Hepatocyte (in vitro differentiated cells): ENCODE measurements around the gene SLC25A45. TPM values are rescaled to one million over a fixed set of nuclear protein-coding genes. Genes with fewer than 3 reads are reported as not detected.
"Not testable (repeated sequence)": the region's sequence is repeated elsewhere in the genome, so short reads cannot be mapped to it uniquely, and the experiment has no call there.

Experiments
- DNase-seq: peaks from one replicate; pipeline ENCODE4 v3.0.0-alpha.2; 2016; ENCODE audit warnings: low spot score
- H2AFZ ChIP-seq: fragments of 200-600 bp; sonication (generic); 2 replicates; pipeline ENCODE4 v1.6.0; 2016; ENCODE audit warnings: antibody characterized with exemption, mild to moderate bottlenecking
- H3K27ac ChIP-seq: fragments of 200-600 bp; sonication (generic); 2 replicates; pipeline ENCODE4 v1.5.1; 2016; ENCODE audit warnings: mild to moderate bottlenecking
- H3K27me3 ChIP-seq: fragments of 200-600 bp; sonication (generic); 2 replicates; pipeline ENCODE4 v1.6.1; 2016
- H3K36me3 ChIP-seq: fragments of 200-600 bp; sonication (generic); replicated peaks from 2 replicates; pipeline ENCODE4 v1.5.1; 2016; ENCODE audit warnings: low read depth; ENCODE audit not compliant: insufficient read depth
- H3K4me1 ChIP-seq: fragments of 200-600 bp; sonication (generic); 2 replicates; pipeline ENCODE4 v1.5.1; 2016; ENCODE audit warnings: mild to moderate bottlenecking, moderate library complexity; ENCODE audit not compliant: insufficient read depth
- H3K4me2 ChIP-seq: fragments of 200-600 bp; sonication (generic); 2 replicates; pipeline ENCODE4 v1.6.0; 2016
- H3K4me3 ChIP-seq: fragments of 200-600 bp; sonication (generic); 2 replicates; pipeline ENCODE4 v1.5.1; 2016; ENCODE audit warnings: mild to moderate bottlenecking
- H3K79me2 ChIP-seq: fragments of 200-600 bp; sonication (generic); 2 replicates; pipeline ENCODE4 v1.6.0; 2017; ENCODE audit warnings: mild to moderate bottlenecking
- H3K9me2 ChIP-seq: fragments of 200-600 bp; sonication (generic); replicated peaks from 2 replicates; pipeline ENCODE4 v1.6.0; 2017; ENCODE audit warnings: mild to moderate bottlenecking; ENCODE audit not compliant: insufficient read depth
- H3K9me3 ChIP-seq: fragments of 200-600 bp; sonication (generic); 2 replicates; pipeline ENCODE4 v1.5.1; 2016; ENCODE audit warnings: low read depth, mild to moderate bottlenecking
- H4K20me1 ChIP-seq: fragments of 200-600 bp; sonication (generic); 2 replicates; pipeline ENCODE4 v1.6.0; 2016; ENCODE audit warnings: mild to moderate bottlenecking; ENCODE audit not compliant: insufficient read depth, poor library complexity, severe bottlenecking
- EZH2 ChIP-seq: fragments of 200-600 bp; sonication (generic); IDR thresholded peaks from 2 replicates; pipeline ENCODE4 v1.6.1; 2016; ENCODE audit warnings: antibody characterized with exemption, mild to moderate bottlenecking, borderline replicate concordance
- EZH2phosphoT487 ChIP-seq: fragments of 200-600 bp; sonication (generic); IDR thresholded peaks from one replicate; pipeline ENCODE4 v1.6.1; 2018; ENCODE audit warnings: antibody characterized with exemption, mild to moderate bottlenecking, low read depth, moderate library complexity; ENCODE audit not compliant: unreplicated experiment, severe bottlenecking
- WGBS: methylation state at CpG from one replicate; pipeline ENCODE4 v1.1.6; 2016; ENCODE audit warnings: low lambda C conversion rate; ENCODE audit errors: missing lambda C conversion rate; 5-methylcytosine and 5-hydroxymethylcytosine counted together
- polyA plus RNA-seq: library from polyadenylated mRNA; unstranded; fragments of >200 nt; fragmentation: Nextera tagmentation; extraction: Ambion mirVana; gene quantifications from 2 replicates; pipeline ENCODE4 v1.2.1, GENCODE V29; 2016
- total RNA-seq: library from RNA; depleted of rRNA; stranded (reverse); fragments of >200 nt; gene quantifications from 2 replicates; pipeline ENCODE4 v1.2.3, GENCODE V29; 2014
- TF ChIP-seq, protein P1 (sequence below): fragments of 200-600 bp; sonication (generic); IDR thresholded peaks from 2 replicates; pipeline ENCODE4 v1.5.1; 2016; ENCODE audit warnings: antibody characterized with exemption, mild to moderate bottlenecking; ENCODE audit not compliant: poor library complexity

The SLC25A45 gene
- total and polyA plus RNA-seq, 2 experiments from 2014 or later = 8.8 to 13.9 TPM

DNA sequence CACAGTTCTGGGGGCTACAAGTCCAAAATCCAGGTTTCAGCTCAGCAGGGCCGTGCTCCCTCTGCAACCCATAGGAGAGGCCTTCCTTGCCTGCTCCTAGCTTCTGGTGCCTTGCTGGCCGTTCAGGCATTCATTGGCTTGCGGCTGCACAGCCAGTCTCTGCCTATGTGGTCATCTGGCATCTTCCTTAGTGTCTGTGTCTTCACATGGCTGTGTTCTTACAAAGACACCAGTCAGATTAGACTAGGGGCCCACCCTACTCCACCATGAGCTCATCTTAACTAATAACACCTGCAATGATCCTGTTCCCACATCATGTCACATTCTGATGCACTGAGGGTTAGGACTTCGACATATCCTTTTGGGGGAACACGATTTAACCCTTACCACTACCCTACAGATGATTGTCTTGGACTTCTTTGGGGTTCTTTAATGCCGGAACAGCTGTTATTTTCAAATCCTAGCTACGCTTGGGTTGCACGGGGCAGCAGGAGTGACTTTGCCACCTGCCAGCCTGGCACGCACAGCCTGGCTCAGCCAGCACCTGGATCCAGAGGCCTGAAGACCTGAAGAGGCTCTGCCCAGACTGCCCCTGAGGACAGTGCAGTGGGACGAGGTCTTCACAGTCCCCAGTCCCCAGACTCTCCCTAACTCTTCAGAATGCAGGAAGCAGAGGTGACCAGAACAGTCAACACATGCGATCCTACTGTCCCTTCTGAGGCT lies 32.5 kb upstream of the SLC25A45 start:
- H3K4me3 ChIP-seq = no peak overlapping the region
- peak overlapping the region; percentile 100 for H3K27ac ChIP-seq
- peaks cover 36% of the 10 kb centered on the region for H3K79me2 ChIP-seq
- 83% methylated on average over 11 of the region's 11 CpGs for WGBS
- H3K9me3 ChIP-seq = no peaks in the 10 kb centered on the region
- H3K4me1 ChIP-seq = peaks cover 34% of the 10 kb centered on the region
- no peaks in the 10 kb centered on the region for H4K20me1 ChIP-seq
- H3K36me3 ChIP-seq = no peaks in the 10 kb centered on the region
- no peak overlapping the region for H3K4me2 ChIP-seq
- H2AFZ ChIP-seq = no peak overlapping the region
- no peak for DNase-seq
- no peaks in the 10 kb centered on the region for H3K9me2 ChIP-seq
- H3K27me3 ChIP-seq = no peaks in the 10 kb centered on the region
- TF ChIP-seq, protein P1, sequence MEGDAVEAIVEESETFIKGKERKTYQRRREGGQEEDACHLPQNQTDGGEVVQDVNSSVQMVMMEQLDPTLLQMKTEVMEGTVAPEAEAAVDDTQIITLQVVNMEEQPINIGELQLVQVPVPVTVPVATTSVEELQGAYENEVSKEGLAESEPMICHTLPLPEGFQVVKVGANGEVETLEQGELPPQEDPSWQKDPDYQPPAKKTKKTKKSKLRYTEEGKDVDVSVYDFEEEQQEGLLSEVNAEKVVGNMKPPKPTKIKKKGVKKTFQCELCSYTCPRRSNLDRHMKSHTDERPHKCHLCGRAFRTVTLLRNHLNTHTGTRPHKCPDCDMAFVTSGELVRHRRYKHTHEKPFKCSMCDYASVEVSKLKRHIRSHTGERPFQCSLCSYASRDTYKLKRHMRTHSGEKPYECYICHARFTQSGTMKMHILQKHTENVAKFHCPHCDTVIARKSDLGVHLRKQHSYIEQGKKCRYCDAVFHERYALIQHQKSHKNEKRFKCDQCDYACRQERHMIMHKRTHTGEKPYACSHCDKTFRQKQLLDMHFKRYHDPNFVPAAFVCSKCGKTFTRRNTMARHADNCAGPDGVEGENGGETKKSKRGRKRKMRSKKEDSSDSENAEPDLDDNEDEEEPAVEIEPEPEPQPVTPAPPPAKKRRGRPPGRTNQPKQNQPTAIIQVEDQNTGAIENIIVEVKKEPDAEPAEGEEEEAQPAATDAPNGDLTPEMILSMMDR = no peak
- TF ChIP-seq EZH2 (no peak), EZH2phosphoT487 (no peak)

DNA sequence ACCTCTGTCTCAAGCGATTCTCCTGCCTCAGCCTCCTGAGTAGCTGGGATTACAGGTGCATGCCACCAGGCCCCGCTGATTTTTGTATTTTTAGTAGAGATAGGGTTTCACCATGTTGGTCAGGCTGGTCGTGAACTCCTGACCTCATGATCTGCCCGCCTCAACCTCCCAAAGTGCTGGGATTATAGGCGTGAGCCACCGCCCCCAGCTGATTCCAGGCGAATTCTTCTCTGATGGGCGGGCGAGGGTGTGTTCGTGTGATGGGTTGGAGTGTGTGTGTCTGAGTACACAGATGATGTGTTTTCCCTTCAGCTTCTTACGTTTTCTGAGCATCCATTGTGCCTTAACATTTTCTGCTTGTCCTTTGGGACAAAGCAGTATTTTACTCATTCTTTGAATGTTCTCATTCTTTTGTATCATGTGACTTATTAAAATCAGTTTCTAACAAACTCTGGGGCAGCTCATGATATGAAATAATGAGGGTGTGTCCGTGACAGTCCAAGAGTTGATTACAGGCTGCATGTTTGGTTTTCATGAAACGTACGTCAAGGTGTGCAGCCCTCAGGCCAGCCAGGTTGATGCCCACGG lies 30.7 kb upstream of the SLC25A45 start:
- not testable (repeated sequence) for H4K20me1 ChIP-seq, DNase-seq, H3K9me3 ChIP-seq, H3K27me3 ChIP-seq, H2AFZ ChIP-seq, H3K4me3 ChIP-seq, H3K27ac ChIP-seq, H3K36me3 ChIP-seq, H3K4me2 ChIP-seq, H3K9me2 ChIP-seq
- Histone ChIP-seq H3K79me2 (peaks cover 29% of the 10 kb centered on the region), H3K4me1 (peaks cover 23% of the 10 kb centered on the region)
- 92% methylated on average over 15 of the region's 15 CpGs for WGBS

DNA sequence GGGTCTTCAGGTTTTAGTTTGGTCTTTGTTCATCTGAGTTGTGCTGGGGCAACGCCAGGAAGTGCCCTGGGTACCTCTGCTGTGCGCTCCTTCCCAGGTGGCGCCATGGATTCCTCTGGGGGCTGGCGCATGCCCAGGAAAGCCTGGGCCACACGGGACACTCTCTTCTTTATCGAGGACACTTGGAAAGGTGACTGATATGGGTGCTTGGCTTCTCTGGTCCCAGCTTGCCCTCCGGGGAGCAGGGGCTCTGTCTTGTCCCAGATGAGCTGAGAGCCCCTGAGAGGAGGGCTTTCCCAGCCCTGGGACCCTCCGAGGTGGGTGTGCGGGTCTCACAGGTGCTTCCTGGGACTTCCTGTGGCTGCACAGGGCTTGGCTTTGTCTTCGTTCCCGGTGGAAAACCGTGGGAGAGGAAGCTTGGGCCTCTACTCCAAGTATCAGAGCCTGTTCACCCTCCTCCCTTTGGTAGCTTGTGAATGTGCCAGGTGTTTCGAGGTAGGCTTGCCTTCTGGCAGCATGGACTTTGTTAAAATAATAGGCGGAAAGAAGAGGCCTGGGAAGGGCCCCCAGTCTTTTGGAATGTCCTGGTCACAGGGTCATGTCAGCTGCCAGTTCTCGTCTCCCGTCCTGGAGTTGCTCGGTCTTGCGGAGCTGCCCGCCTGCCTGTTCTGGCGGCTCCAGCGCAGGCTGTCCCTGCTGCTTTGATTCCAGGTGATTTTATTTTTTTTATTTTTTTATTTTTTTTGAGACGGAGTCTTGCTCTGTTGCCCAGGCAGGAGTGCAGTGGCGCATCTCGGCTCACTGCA lies 30.0 kb upstream of the SLC25A45 start:
- Histone ChIP-seq H3K27ac (no peak overlapping the region), H3K79me2 (peaks cover 22% of the 10 kb centered on the region), H3K4me3 (no peak overlapping the region), H3K4me1 (peaks cover 16% of the 10 kb centered on the region), H3K36me3 (no peaks in the 10 kb centered on the region), H3K9me3 (no peaks in the 10 kb centered on the region), H3K4me2 (no peak overlapping the region), H4K20me1 (no peaks in the 10 kb centered on the region), H3K27me3 (no peaks in the 10 kb centered on the region), H3K9me2 (no peaks in the 10 kb centered on the region), H2AFZ (no peak overlapping the region)
- TF ChIP-seq, protein P1 = no peak
- no peak for TF ChIP-seq EZH2phosphoT487
- TF ChIP-seq EZH2 = no peak
- 95% methylated on average over 24 of the region's 24 CpGs for WGBS
- DNase-seq = no peak

DNA sequence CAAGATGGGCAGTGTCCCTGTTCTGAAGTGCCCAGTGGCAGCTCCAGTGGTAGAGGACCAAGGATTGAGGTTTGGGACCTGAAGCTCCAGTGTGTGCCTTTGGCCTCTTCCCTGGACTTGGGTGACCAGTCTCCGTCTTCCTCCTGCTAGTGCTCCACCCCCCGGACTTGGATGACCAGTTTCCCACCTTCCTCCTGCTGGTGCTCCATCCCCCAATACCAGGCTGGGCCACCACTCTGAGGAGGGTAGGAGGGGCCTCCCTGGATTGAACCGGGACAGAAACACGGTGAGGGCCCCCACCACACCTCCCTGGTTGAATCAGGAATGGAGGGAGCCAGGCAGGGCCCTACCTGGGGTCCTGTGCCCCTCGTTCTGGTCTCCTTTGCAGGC lies 29.2 kb upstream of the SLC25A45 start:
- H3K36me3 ChIP-seq = no peaks in the 10 kb centered on the region
- H3K4me3 ChIP-seq = no peak overlapping the region
- H3K79me2 ChIP-seq = peaks cover 14% of the 10 kb centered on the region
- 85% methylated on average over 5 of the region's 5 CpGs for WGBS
- peaks cover 8% of the 10 kb centered on the region for H3K4me1 ChIP-seq
- no peak overlapping the region for H2AFZ ChIP-seq
- no peak for TF ChIP-seq EZH2phosphoT487
- no peak for TF ChIP-seq EZH2
- TF ChIP-seq, protein P1 = no peak
- H4K20me1 ChIP-seq = no peaks in the 10 kb centered on the region
- no peak for DNase-seq
- H3K27ac ChIP-seq = no peak overlapping the region
- H3K9me2 ChIP-seq = no peaks in the 10 kb centered on the region
- H3K27me3 ChIP-seq = no peaks in the 10 kb centered on the region
- no peaks in the 10 kb centered on the region for H3K9me3 ChIP-seq
- no peak overlapping the region for H3K4me2 ChIP-seq
